Measurements from ENCODE around the gene CATSPERZ. TPM values are rescaled to one million over a fixed set of nuclear protein-coding genes. Genes with fewer than 3 reads are reported as not detected.

Gene CATSPERZ
- total RNA-seq, 2 experiments from 2014 or later, result 0.39 TPM; not detected in 1

GRCh38 chr11:64296830-64297698 lies 3.1 kb upstream of the CATSPERZ start:
- intact Hi-C loops (cut with DNase I, micrococcal nuclease), result no loop called here
- CTCF ChIA-PET, result interaction anchor here (0.7 to 1.2 kb wide), 2 partner anchors 8 to 35 kb away, joined by 4 to 5 read pairs; partner anchors contain the start of gene ESRRA
- Mint-ChIP-seq H3K27ac (no peak overlapping the region), H3K4me1 (peaks cover 18% of the 10 kb centered on the region), H3K36me3 (ENCODE audit: low read depth) (no peaks in the 10 kb centered on the region), H3K9me3 (ENCODE audit: low read depth) (no peaks in the 10 kb centered on the region), H3K27me3 (peaks cover 67% of the 10 kb centered on the region), H3K4me3 (no peak overlapping the region)
- POLR2A ChIA-PET, result no interaction called here
- no peak for ATAC-seq
- no peak for DNase-seq

- no peak for ATAC-seq
- no peak for DNase-seq
- CTCF ChIA-PET, result interaction anchor here (0.6 to 0.7 kb wide), 2 partner anchors 34 to 110 kb away, joined by 3 to 4 read pairs; no protein-coding TSS in a partner anchor
- intact Hi-C loops (cut with DNase I, micrococcal nuclease), result no loop called here
- no peaks in the 10 kb centered on the region for H3K36me3 Mint-ChIP-seq (ENCODE audit: low read depth)
- H3K4me1 Mint-ChIP-seq, result peaks cover 18% of the 10 kb centered on the region
- no peak overlapping the region for H3K27ac Mint-ChIP-seq
- POLR2A ChIA-PET, result no interaction called here
- H3K9me3 Mint-ChIP-seq (ENCODE audit: low read depth), result no peaks in the 10 kb centered on the region
- peaks cover 65% of the 10 kb centered on the region for H3K27me3 Mint-ChIP-seq
- H3K4me3 Mint-ChIP-seq, result no peak overlapping the region
These were observed 2.3 kb upstream of the CATSPERZ start for GRCh38 chr11:64297699-64298358.

DNA sequence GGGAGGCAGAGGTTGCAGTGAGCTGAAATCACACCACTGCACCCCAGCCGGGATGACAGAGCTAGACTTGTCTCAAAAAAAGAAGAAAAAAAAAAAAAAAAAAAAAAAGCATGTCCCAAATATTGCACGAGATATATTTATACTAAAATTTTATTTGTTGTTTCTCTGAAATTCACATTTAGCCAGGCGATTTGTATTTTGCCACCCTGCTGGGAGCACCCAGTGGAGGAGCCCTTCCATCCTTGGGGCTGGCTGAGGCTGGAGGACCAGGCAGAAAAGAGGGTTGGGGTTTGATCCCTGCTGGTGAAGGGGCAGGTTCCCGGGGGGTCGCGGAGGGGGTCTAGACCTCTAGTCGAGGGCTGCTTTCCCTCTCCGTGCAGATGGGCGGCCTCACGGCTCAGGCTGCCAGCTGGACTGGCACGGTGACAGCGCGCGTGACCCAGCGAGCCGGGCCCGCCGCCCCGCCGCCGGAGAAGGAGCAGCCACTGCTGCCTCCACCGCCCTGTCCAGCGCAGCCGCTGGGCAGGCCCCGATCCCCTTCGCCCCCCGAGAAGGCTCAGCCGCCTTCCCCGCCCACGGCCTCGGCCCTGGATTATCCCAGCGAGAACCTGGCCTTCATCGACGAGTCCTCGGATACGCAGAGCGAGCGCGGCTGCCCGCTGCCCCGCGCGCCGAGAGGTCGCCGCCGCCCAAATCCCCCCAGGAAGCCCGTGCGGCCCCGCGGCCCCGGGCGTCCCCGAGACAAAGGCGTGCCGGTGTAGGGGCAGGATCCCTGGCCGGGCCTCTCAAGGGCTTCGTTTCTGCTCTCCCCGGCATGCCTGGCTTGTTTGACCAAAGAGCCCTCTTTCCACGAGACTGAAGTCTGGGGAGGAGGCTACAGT lies 952 bp upstream of the CATSPERZ start:
- H3K4me1 Mint-ChIP-seq, result peaks cover 22% of the 10 kb centered on the region
- no peak overlapping the region for H3K27ac Mint-ChIP-seq
- no peaks in the 10 kb centered on the region for H3K9me3 Mint-ChIP-seq (ENCODE audit: low read depth)
- POLR2A ChIA-PET, result interaction anchor here (0.6 kb wide), 1 partner anchor 1173 kb away, joined by 7 read pairs; no protein-coding TSS in a partner anchor
- ATAC-seq (no peak), DNase-seq (no peak)
- H3K36me3 Mint-ChIP-seq (ENCODE audit: low read depth), result no peaks in the 10 kb centered on the region
- intact Hi-C loops (cut with DNase I, micrococcal nuclease), result no loop called here
- H3K4me3 Mint-ChIP-seq, result no peak overlapping the region
- CTCF ChIA-PET, result interaction anchor here (1.3 kb wide), 1 partner anchor 95 kb away, joined by 7 read pairs; no protein-coding TSS in a partner anchor
- H3K27me3 Mint-ChIP-seq, result peaks cover 54% of the 10 kb centered on the region

GRCh38 chr11:64303109-64304031 lies 3.2 kb downstream of the CATSPERZ start:
- peak overlapping the region; percentile 100 for H3K4me3 Mint-ChIP-seq
- H3K36me3 Mint-ChIP-seq (ENCODE audit: low read depth), result peaks cover 13% of the 10 kb centered on the region
- peaks cover 20% of the 10 kb centered on the region for H3K27me3 Mint-ChIP-seq
- intact Hi-C loops (cut with DNase I, micrococcal nuclease), result loop anchor here (1.0 to 10.0 kb wide), 5 partner anchors 52 to 1419 kb away; partner anchors contain the start of genes OTUB1 (in 1 of the 2), PLCB3 (in 1 of the 2), SLC3A2 (in 1 of the 2) and ZFTA (in 1 of the 2)
- no peak overlapping the region for H3K27ac Mint-ChIP-seq
- DNase-seq (no peak), ATAC-seq (no peak)
- POLR2A ChIA-PET, result interaction anchor here (1.0 to 2.2 kb wide), 7 partner anchors 15 to 99 kb away, joined by 3 to 13 read pairs (median 9); partner anchors contain the start of genes DNAJC4, FERMT3, FKBP2 and PRDX5
- CTCF ChIA-PET, result interaction anchor here (0.6 to 5.4 kb wide), 25 partner anchors 8 to 146 kb away, joined by 3 to 111 read pairs (median 5); partner anchors contain the start of genes BAD, FERMT3, FKBP2 and GPR137
- no peaks in the 10 kb centered on the region for H3K9me3 Mint-ChIP-seq (ENCODE audit: low read depth)
- peaks cover 32% of the 10 kb centered on the region for H3K4me1 Mint-ChIP-seq

GRCh38 chr11:64304032-64304315 lies 3.8 kb downstream of the CATSPERZ start:
- Mint-ChIP-seq H3K27ac (peak overlapping the region; percentile 95), H3K4me1 (peaks cover 32% of the 10 kb centered on the region), H3K4me3 (peak overlapping the region; percentile 100), H3K27me3 (peaks cover 18% of the 10 kb centered on the region), H3K36me3 (ENCODE audit: low read depth) (peaks cover 13% of the 10 kb centered on the region), H3K9me3 (ENCODE audit: low read depth) (no peaks in the 10 kb centered on the region)
- intact Hi-C loops (cut with DNase I, micrococcal nuclease), result loop anchor here (1.0 to 10.0 kb wide), 5 partner anchors 53 to 1419 kb away; partner anchors contain the start of genes OTUB1 (in 1 of the 2), PLCB3 (in 1 of the 2), SLC3A2 (in 1 of the 2) and ZFTA (in 1 of the 2)
- POLR2A ChIA-PET, result interaction anchor here (1.0 to 2.2 kb wide), 7 partner anchors 14 to 100 kb away, joined by 3 to 13 read pairs (median 9); partner anchors contain the start of genes DNAJC4, FERMT3, FKBP2 and PRDX5
- no peak for DNase-seq
- no peak for ATAC-seq
- CTCF ChIA-PET, result interaction anchor here (0.5 to 5.4 kb wide), 24 partner anchors 9 to 475 kb away, joined by 3 to 111 read pairs (median 5); partner anchors contain the start of genes BAD, FERMT3, FKBP2 and GPR137

DNA sequence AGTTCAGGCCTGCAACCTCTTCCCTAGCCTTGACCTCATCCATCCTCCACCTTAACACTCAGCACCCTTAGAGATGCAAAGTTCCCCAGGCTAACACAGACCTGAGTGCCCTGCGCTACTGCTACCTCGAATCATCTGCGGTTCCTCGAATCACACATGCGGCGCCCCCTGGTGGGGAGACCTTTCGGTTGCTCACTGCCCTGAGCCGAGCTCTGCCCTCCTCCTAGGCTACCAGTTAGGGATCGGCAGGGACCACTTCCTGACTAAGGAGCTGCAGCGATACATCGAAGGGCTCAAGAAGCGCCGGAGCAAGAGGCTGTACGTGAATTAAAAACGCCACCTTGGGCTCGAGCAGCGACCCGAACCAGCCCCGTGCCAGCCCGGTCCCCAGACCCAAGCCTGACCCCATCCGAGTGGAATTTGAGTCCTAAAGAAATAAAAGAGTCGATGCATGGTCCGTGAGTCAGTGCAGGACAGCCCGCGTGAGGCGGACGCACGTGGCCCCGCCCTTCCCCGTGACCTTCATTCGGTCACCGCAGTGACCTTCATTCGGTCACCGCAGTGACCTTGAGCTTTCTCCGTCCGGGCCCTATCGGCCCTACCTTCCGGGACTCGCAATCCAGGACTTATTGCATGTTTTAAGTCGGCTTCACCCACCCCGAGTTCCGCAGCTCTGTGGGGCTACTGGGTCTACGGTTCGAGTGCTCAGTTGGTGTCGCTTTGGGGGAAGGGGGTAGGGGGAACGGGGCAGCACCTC lies 4.3 kb downstream of the CATSPERZ start:
- peak; percentile 99 for DNase-seq
- intact Hi-C loops (cut with DNase I, micrococcal nuclease), result loop anchor here (1.0 to 10.0 kb wide), 22 partner anchors 13 to 1420 kb away; partner anchors contain the start of genes CCDC88B (in 2 of the 2), FKBP2 (in 2 of the 2), GPR137 (in 2 of the 2) and TRMT112 (in 2 of the 2)
- peak; percentile 49 for ATAC-seq
- Mint-ChIP-seq H3K27ac (peak overlapping the region; percentile 95), H3K36me3 (ENCODE audit: low read depth) (peaks cover 13% of the 10 kb centered on the region), H3K27me3 (peaks cover 14% of the 10 kb centered on the region), H3K4me3 (peak overlapping the region; percentile 100), H3K4me1 (peaks cover 34% of the 10 kb centered on the region), H3K9me3 (ENCODE audit: low read depth) (no peaks in the 10 kb centered on the region)
- ChIA-PET CTCF (interaction anchor here (0.5 to 5.4 kb wide), 34 partner anchors 8 to 536 kb away, joined by 3 to 111 read pairs (median 4); partner anchors contain the start of genes BAD, FERMT3, FKBP2 and GPR137), POLR2A (interaction anchor here (1.0 to 2.2 kb wide), 7 partner anchors 13 to 100 kb away, joined by 3 to 13 read pairs (median 9); partner anchors contain the start of genes DNAJC4, FERMT3, FKBP2 and PRDX5)

DNA sequence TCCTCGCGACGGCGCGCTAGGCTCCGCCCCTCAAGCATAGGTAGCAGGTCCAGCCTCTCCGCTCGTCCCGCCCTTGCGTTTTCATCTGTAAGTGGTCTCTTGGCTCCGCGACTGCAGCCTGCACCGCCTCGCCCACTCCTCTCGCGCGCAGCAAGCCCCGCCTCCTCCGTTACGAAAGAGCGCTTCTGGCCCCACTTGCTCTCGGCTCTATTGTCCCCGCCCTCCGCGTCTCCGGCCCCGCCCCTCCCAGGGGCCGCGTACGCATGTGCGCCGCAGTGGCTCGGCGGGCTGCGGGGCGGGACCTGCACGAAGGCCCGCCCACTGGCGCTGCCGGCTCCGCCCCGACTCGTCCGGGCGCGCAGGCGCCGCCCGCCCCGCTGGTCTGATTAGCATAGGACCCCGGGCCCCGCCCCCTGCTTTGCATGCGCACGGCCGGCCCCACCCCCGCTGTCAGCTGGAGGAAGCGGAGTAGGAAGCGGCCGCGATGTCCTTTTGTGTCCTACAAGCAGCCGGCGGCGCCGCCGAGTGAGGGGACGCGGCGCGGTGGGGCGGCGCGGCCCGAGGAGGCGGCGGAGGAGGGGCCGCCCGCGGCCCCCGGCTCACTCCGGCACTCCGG lies 5.0 kb downstream of the CATSPERZ start, which contains the start of gene ESRRA:
Gene ESRRA, plus strand, starts transcription at position 450 of the 616 bp plus-strand sequence. CDS start 1,656 bp downstream, outside the sequence.
- DNase-seq (peak; percentile 100), ATAC-seq (peak; percentile 80)
- Mint-ChIP-seq H3K4me3 (peak within 1 kb of the TSS; percentile 100), H3K4me1 (peaks cover 33% of the 10 kb centered on the region), H3K36me3 (ENCODE audit: low read depth) (peaks cover 16% of the 10 kb centered on the region), H3K27me3 (peaks cover 8% of the 10 kb centered on the region), H3K9me3 (ENCODE audit: low read depth) (no peaks in the 10 kb centered on the region), H3K27ac (peak within 1 kb of the TSS; percentile 96)
- ChIA-PET CTCF (interaction anchor here (0.6 to 5.4 kb wide), 21 partner anchors 9 to 537 kb away, joined by 3 to 111 read pairs (median 5); partner anchors contain the start of genes BAD, FERMT3, GPR137 and PLCB3), POLR2A (interaction anchor here (1.1 to 2.2 kb wide), 6 partner anchors 13 to 101 kb away, joined by 3 to 13 read pairs (median 10); partner anchors contain the start of genes DNAJC4, FERMT3, FKBP2 and PRDX5)
- intact Hi-C loops (cut with DNase I, micrococcal nuclease), result loop anchor here (1.0 to 10.0 kb wide), 19 partner anchors 12 to 1420 kb away; partner anchors contain the start of genes CCDC88B (in 2 of the 2), FKBP2 (in 2 of the 2), GPR137 (in 2 of the 2) and TRMT112 (in 2 of the 2)
